WERI-Rb-1 (cell line): Measurements from ENCODE around the gene NAE1.
"Not testable (repeated sequence)": the region's sequence is repeated elsewhere in the genome, so short reads cannot be mapped to it uniquely, and the experiment has no call there.

Source experiments
- DNase-seq: peaks from one replicate; pipeline ENCODE4 v3.0.0-alpha.2; 2020
- H3K27ac ChIP-seq: fragments of 250-450 bp; sonication (Bioruptor Pico); 2 replicates; pipeline ENCODE4 v1.5.1; 2020; ENCODE audit warnings: mild to moderate bottlenecking, moderate library complexity
- H3K27me3 ChIP-seq: fragments of 250-450 bp; sonication (Bioruptor Pico); 2 replicates; pipeline ENCODE4 v1.5.1; 2021; ENCODE audit warnings: mild to moderate bottlenecking, low read depth, moderate library complexity; ENCODE audit not compliant: insufficient read depth, severe bottlenecking
- H3K36me3 ChIP-seq: fragments of 250-450 bp; sonication (Bioruptor Pico); 2 replicates; pipeline ENCODE4 v1.5.1; 2020; ENCODE audit warnings: mild to moderate bottlenecking, moderate library complexity
- H3K4me3 ChIP-seq: 2 replicates; pipeline ENCODE4 v1.5.1; 2011; ENCODE audit warnings: low read depth, mild to moderate bottlenecking, control low read depth, low read length
- H3K9me3 ChIP-seq: fragments of 250-450 bp; sonication (Bioruptor Pico); 2 replicates; pipeline ENCODE4 v1.5.1; 2021; ENCODE audit warnings: mild to moderate bottlenecking, moderate library complexity; ENCODE audit not compliant: severe bottlenecking
- TF ChIP-seq, protein P1 (sequence below): IDR thresholded peaks from 2 replicates; pipeline ENCODE4 v1.5.1; 2011; ENCODE audit warnings: low read depth, mild to moderate bottlenecking, control low read depth, inconsistent platforms, low read length

The NAE1 gene

DNA sequence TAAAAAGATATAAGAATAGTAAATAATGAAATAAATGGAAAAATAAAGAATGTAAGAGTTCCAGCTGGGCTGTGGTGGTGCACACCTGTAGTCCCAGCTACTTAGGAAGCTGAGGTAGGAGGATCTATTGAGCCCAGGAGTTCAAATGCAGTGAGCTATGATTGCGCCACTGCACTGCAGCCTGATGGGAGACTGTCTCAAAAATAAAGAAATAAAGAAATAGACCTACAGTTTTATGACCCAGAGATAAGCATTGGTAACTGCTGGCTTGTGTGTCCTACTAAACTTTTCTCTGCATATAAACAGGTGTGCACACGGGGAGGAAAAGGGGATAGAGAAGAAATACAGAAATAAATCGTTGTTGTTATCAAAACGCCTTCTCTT lies 41.8 kb upstream of the NAE1 start:
- peak overlapping the region; percentile 5 for H3K4me3 ChIP-seq
- no peaks in the 10 kb centered on the region for H3K27me3 ChIP-seq
- H3K9me3 ChIP-seq, result no peaks in the 10 kb centered on the region
- H3K27ac ChIP-seq, result no peak overlapping the region
- TF ChIP-seq, protein P1, sequence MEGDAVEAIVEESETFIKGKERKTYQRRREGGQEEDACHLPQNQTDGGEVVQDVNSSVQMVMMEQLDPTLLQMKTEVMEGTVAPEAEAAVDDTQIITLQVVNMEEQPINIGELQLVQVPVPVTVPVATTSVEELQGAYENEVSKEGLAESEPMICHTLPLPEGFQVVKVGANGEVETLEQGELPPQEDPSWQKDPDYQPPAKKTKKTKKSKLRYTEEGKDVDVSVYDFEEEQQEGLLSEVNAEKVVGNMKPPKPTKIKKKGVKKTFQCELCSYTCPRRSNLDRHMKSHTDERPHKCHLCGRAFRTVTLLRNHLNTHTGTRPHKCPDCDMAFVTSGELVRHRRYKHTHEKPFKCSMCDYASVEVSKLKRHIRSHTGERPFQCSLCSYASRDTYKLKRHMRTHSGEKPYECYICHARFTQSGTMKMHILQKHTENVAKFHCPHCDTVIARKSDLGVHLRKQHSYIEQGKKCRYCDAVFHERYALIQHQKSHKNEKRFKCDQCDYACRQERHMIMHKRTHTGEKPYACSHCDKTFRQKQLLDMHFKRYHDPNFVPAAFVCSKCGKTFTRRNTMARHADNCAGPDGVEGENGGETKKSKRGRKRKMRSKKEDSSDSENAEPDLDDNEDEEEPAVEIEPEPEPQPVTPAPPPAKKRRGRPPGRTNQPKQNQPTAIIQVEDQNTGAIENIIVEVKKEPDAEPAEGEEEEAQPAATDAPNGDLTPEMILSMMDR, result no peak
- no peak for DNase-seq
- H3K36me3 ChIP-seq, result no peaks in the 10 kb centered on the region

DNA sequence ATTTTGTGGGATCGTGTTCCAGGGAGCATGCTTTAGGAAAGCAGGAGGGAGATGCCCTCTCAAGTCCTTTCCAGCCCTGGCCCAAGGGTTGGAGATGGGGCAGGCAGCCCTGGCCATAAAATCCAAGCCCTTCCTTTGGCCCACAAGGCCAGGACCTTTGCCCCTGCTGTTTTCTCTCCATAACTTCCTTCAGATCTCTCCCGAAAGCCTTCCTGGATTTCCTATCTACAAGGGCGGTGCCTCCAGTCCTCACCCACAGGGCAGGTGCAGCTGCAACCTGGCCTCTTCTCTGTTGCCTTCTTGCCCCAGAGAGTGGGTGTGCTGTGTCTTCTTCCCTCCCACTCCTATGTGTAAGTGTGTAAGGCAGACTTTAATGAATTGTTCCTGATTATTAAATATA lies 41.1 kb upstream of the NAE1 start:
- H3K4me3 ChIP-seq, result no peak overlapping the region
- H3K27ac ChIP-seq, result no peak overlapping the region
- no peaks in the 10 kb centered on the region for H3K27me3 ChIP-seq
- TF ChIP-seq, protein P1, result no peak
- no peaks in the 10 kb centered on the region for H3K36me3 ChIP-seq
- no peaks in the 10 kb centered on the region for H3K9me3 ChIP-seq
- no peak for DNase-seq

DNA sequence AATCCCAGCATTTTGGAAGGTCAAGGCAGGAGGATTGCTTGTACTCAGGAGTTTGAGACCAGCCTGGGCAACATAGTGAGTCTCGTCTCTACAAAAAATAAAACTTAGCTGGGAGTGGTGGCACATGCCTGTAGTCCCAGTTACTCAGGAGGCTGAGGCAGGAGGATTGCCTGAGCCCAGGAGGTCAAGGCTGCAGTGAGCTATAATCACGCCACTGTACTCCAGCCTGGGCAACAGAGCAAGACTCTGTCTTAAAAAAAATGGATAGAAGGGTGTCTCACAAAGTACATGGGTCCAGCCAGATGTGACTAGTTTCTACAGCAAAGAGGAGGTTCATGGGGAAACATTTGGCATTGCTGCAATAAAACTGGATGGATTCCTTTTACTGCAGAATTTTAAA lies 40.6 kb upstream of the NAE1 start:
- H3K27me3 ChIP-seq, H3K4me3 ChIP-seq, H3K27ac ChIP-seq, DNase-seq, H3K36me3 ChIP-seq, H3K9me3 ChIP-seq: not testable (repeated sequence)

DNA sequence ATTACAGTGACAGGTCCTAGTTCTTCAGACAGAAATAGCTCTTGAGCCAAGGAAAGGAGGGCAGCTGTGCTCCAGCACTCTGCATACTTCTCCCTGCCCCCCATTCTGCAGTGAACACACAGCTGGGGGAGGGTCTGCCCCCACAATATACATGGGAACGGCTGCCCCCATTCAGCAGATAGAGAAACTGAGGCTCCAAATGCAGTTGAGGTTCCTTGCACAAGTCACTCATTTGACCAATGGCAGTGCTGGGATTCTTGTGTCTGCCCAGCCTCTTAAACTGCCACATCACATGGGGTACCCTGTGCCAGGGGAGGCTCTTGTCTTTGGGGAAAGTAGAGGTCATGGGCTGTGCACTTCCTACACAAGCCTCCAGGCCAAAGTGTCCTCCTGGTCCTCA lies 38.6 kb upstream of the NAE1 start:
- Histone ChIP-seq H3K9me3 (no peaks in the 10 kb centered on the region), H3K27ac (no peak overlapping the region), H3K36me3 (no peaks in the 10 kb centered on the region), H3K4me3 (no peak overlapping the region), H3K27me3 (no peaks in the 10 kb centered on the region)
- TF ChIP-seq, protein P1, result no peak
- no peak for DNase-seq

DNA sequence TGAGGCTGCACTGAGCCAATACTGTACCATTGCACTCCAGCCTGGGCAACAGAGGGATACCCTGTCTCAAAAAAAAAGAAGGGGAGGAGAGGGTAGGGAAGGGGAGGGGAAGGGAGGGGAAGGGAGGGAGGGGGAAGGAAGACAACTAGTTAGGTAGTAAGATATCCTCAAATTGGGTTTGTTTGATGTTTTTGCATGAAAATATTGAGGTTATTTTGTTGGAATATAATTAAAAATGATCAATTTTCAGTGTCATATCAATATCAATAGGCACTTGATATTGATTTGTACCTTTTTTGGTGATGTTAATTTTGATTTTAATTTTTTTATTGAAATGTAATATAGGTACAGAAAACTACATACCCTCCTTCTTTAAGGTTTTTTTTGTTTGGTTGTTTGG lies 32.9 kb upstream of the NAE1 start:
- Histone ChIP-seq H3K36me3 (no peaks in the 10 kb centered on the region), H3K4me3 (no peak overlapping the region), H3K9me3 (no peaks in the 10 kb centered on the region), H3K27me3 (no peaks in the 10 kb centered on the region), H3K27ac (no peak overlapping the region)
- TF ChIP-seq, protein P1, result no peak
- DNase-seq, result no peak

DNA sequence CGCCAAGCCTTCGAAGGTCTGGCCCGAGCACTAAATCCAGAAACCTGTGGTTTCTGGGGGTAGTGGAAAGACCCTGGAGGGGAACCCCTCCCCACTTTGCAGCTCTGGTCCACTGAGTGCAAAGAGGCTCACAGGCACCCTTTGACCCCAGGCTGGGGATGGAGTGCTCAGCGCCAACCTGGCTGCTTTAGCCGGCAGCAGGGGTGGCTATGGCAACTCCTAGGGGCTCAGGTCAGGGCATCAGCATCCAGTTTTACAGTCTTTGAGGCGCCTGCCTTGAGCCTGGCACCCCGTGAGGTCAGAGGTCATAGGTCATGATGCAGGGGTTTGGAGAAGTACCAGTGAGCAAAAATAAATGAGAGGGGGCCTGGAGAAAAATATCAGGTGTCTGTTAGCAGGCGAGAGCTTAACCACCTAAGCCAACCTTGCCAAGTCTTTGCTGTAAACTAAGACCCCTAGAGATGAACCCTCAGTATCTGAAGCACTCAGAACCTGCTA lies 31.3 kb upstream of the NAE1 start:
- TF ChIP-seq, protein P1, result no peak
- Histone ChIP-seq H3K27ac (no peak overlapping the region), H3K36me3 (no peaks in the 10 kb centered on the region), H3K4me3 (no peak overlapping the region), H3K9me3 (no peaks in the 10 kb centered on the region), H3K27me3 (no peaks in the 10 kb centered on the region)
- no peak for DNase-seq
